OCI-LY3 (cell line): ENCODE data around the gene SERTAD3.
"Not testable (repeated sequence)": the region's sequence is repeated elsewhere in the genome, so short reads cannot be mapped to it uniquely, and the experiment has no call there.

Experiments
- EZH2phosphoT487 ChIP-seq: fragments of 200-600 bp; shearing (Covaris generic); IDR thresholded peaks from 2 replicates; pipeline ENCODE4 v1.6.1; 2018; ENCODE audit warnings: antibody characterized with exemption, mixed run types, low read depth
- TF ChIP-seq, protein P1 (sequence below): fragments of 200-600, 300-600 bp; sonication (generic); IDR thresholded peaks from 2 replicates; pipeline ENCODE4 v1.5.1; 2014; ENCODE audit warnings: antibody characterized with exemption, low read length, low read depth

GRCh38 chr19:40475878-40476644 lies 31.9 kb upstream of the SERTAD3 start:
- TF ChIP-seq, protein P1, sequence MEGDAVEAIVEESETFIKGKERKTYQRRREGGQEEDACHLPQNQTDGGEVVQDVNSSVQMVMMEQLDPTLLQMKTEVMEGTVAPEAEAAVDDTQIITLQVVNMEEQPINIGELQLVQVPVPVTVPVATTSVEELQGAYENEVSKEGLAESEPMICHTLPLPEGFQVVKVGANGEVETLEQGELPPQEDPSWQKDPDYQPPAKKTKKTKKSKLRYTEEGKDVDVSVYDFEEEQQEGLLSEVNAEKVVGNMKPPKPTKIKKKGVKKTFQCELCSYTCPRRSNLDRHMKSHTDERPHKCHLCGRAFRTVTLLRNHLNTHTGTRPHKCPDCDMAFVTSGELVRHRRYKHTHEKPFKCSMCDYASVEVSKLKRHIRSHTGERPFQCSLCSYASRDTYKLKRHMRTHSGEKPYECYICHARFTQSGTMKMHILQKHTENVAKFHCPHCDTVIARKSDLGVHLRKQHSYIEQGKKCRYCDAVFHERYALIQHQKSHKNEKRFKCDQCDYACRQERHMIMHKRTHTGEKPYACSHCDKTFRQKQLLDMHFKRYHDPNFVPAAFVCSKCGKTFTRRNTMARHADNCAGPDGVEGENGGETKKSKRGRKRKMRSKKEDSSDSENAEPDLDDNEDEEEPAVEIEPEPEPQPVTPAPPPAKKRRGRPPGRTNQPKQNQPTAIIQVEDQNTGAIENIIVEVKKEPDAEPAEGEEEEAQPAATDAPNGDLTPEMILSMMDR, result not testable (repeated sequence)
- TF ChIP-seq EZH2phosphoT487, result not testable (repeated sequence)
